SH-SY5Y (cell line): ENCODE measurements around the gene ST8SIA2.

Experiments
- GATA2 ChIP-seq: IDR thresholded peaks from 2 replicates; pipeline ENCODE4 v1.6.1; 2011; ENCODE audit warnings: mild to moderate bottlenecking, low read depth, low read length
- GATA3 ChIP-seq: IDR thresholded peaks from 2 replicates; pipeline ENCODE4 v1.6.1; 2011; ENCODE audit warnings: low read depth, mild to moderate bottlenecking, low read length, moderate library complexity

GRCh38 chr15:92375057-92375456 lies 18.6 kb upstream of the ST8SIA2 start:
- TF ChIP-seq GATA2 (no peak), GATA3 (no peak)
